Measurements from ENCODE around the gene TEP1.
A peak's percentile ranks its signal among the peaks of the same experiment; 100 is the strongest.

Gene TEP1

GRCh38 chr14:20416223-20416622 is 2.9 kb upstream of the TEP1 start:
- TF ChIP-seq, protein P1, sequence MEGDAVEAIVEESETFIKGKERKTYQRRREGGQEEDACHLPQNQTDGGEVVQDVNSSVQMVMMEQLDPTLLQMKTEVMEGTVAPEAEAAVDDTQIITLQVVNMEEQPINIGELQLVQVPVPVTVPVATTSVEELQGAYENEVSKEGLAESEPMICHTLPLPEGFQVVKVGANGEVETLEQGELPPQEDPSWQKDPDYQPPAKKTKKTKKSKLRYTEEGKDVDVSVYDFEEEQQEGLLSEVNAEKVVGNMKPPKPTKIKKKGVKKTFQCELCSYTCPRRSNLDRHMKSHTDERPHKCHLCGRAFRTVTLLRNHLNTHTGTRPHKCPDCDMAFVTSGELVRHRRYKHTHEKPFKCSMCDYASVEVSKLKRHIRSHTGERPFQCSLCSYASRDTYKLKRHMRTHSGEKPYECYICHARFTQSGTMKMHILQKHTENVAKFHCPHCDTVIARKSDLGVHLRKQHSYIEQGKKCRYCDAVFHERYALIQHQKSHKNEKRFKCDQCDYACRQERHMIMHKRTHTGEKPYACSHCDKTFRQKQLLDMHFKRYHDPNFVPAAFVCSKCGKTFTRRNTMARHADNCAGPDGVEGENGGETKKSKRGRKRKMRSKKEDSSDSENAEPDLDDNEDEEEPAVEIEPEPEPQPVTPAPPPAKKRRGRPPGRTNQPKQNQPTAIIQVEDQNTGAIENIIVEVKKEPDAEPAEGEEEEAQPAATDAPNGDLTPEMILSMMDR (IDR thresholded peaks at IDR 0.05; ENCODE audit: low read depth, low read length): no peak
- Histone ChIP-seq H3K36me3 (no peaks in the 10 kb centered on the region), H3K4me1 (no peaks in the 10 kb centered on the region), H3K4me3 (ENCODE audit: low read depth, low read length) (no peak overlapping the region), H3K9me3 (no peaks in the 10 kb centered on the region), H3K27me3 (no peaks in the 10 kb centered on the region; the same call in 1 of the 2 replicates)
- DNase-seq: no peak

- DNase-seq: peak; percentile 27
- H3K4me3 ChIP-seq (ENCODE audit: low read depth, low read length): no peak overlapping the region
Observed at GRCh38 chr14:20415782-20416206, 2.5 kb upstream of the TEP1 start.

DNA sequence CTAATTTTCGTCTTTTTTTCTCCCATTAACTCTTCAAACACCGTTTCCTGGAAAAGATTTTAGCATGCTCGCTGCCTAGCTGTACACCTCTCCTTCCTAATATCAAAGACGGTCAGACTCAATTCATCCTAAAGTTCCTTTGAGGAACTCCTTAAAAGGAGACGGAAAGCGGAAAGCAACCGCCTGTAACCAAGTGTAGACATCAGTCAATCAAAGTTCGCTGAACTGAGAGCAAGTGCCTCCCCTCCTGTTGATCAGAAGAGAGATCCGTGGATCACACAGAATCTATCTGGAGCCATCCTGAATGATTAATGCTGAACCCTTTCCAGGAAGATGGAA is 412 bp upstream of the TEP1 start:
- Histone ChIP-seq H3K9me3 (no peaks in the 10 kb centered on the region), H3K36me3 (no peaks in the 10 kb centered on the region), H3K27me3 (no peaks in the 10 kb centered on the region; the same call in 1 of the 2 replicates), H3K4me1 (no peaks in the 10 kb centered on the region), H3K4me3 (ENCODE audit: low read depth, low read length) (peak overlapping the region; percentile 91)
- DNase-seq: no peak
- TF ChIP-seq, protein P1 (IDR thresholded peaks at IDR 0.05; ENCODE audit: low read depth, low read length): no peak

More at GRCh38 chr14:20415782-20416206, 2.5 kb upstream of the TEP1 start:
- TF ChIP-seq, protein P1 (IDR thresholded peaks at IDR 0.05; ENCODE audit: low read depth, low read length): peak; percentile 72
- no peaks in the 10 kb centered on the region for H3K9me3 ChIP-seq
- H3K27me3 ChIP-seq: no peaks in the 10 kb centered on the region; the same call in 1 of the 2 replicates
- H3K4me1 ChIP-seq: no peaks in the 10 kb centered on the region
- no peaks in the 10 kb centered on the region for H3K36me3 ChIP-seq

DNA sequence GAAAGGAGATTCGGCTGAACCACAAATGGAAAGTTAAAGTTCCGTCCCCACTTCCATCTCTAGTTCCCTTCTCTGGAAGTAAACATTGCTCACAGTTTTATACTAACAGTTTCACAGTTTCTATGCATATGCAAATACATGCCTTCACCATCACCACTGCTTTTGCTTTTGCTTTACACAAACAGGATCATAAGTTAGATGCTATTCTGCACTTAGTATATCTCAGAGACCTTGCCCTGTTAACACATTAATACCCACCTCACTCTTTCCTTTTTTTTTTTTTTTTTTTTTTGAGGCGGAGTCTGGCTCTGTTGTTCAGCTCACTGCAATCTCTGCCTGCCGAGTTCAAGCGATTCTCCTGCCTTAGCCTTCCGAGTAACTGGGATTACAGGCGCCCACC is 890 bp downstream of the TEP1 start:
- TF ChIP-seq, protein P1 (IDR thresholded peaks at IDR 0.05; ENCODE audit: low read depth, low read length): no peak
- peak overlapping the region; percentile 91 for H3K4me3 ChIP-seq (ENCODE audit: low read depth, low read length)
- H3K36me3 ChIP-seq: no peaks in the 10 kb centered on the region
- H3K4me1 ChIP-seq: no peaks in the 10 kb centered on the region
- no peaks in the 10 kb centered on the region for H3K9me3 ChIP-seq
- H3K27me3 ChIP-seq: no peaks in the 10 kb centered on the region; the same call in 1 of the 2 replicates
- no peak for DNase-seq

DNA sequence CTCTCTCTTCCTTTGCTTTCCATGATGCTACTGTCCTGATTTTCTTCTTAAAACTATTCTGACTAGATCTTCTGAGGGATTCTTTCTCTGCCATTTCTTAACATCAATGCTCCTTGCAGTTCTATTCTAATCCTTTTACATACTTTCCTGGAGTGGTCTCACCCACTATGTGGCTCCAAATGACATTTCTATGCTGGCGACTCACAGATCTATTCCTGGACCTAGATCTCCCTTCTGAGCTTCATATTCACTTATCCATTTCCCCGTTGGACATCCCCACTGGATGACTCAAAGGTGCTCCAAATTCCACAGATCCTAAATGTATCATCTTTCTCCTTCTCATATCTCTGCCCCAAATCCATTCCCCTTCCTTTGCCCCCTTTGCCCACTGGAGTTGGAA is 4.1 kb downstream of the TEP1 start:
- no peaks in the 10 kb centered on the region; the same call in 1 of the 2 replicates for H3K27me3 ChIP-seq
- TF ChIP-seq, protein P1 (IDR thresholded peaks at IDR 0.05; ENCODE audit: low read depth, low read length): no peak
- DNase-seq: no peak
- no peaks in the 10 kb centered on the region for H3K9me3 ChIP-seq
- no peaks in the 10 kb centered on the region for H3K36me3 ChIP-seq
- H3K4me1 ChIP-seq: no peaks in the 10 kb centered on the region
- no peak overlapping the region for H3K4me3 ChIP-seq (ENCODE audit: low read depth, low read length)

GRCh38 chr14:20403521-20403920 is 9.8 kb downstream of the TEP1 start:
- Histone ChIP-seq H3K36me3 (no peaks in the 10 kb centered on the region), H3K27me3 (no peaks in the 10 kb centered on the region), H3K4me1 (no peaks in the 10 kb centered on the region), H3K9me3 (no peaks in the 10 kb centered on the region), H3K4me3 (ENCODE audit: low read depth, low read length) (no peak overlapping the region)
- DNase-seq: no peak
- TF ChIP-seq, protein P1 (IDR thresholded peaks at IDR 0.05; ENCODE audit: low read depth, low read length): no peak
